T1000 (cell line): ENCODE measurements around the gene PSMD10.

ENCODE experiments used
- DNase-seq: peaks from one replicate; lab custom pipeline; 2025; ENCODE audit warnings: mixed read lengths; lab: John Stamatoyannopoulos, UW

Gene PSMD10

DNA sequence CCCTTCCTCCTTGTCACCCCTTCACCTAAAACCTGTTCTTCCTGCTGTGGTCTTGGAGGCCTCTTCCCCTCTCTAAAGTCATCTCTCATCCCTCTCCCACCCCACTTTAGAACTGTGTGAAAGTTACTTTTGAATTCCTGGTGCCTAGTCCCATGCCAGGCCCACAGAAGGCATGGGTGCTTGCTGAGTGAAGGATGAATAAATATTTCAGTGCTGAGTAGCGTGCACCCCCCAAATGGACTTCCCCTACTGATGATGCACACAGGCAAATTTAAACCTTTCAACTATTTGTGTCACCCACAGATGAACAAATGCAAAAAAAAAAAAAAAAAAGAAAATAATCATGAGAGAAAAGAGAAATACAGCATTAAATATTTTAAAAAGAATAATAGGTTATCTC lies 19.8 kb downstream of the PSMD10 start:
- no peak for DNase-seq

DNA sequence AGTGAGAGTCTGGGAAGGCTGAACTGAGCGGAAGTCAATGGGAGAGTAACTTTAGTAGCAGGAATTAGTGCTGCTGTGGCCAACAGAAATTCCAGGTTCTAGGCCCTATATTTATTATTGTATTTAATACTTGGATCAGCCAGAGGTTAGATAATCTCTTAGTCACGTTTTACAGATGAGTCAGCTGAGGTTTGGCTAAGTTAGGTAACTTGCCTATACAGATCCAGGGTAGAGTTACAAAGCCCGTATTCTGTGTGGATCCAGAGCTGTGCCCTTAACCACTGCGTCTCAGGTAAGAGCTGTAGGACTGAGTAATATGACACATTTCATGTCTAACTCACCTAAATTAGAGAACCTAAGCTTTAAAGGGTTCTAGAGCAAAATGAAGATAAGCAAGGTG lies 20.5 kb downstream of the PSMD10 start:
- DNase-seq = no peak

DNA sequence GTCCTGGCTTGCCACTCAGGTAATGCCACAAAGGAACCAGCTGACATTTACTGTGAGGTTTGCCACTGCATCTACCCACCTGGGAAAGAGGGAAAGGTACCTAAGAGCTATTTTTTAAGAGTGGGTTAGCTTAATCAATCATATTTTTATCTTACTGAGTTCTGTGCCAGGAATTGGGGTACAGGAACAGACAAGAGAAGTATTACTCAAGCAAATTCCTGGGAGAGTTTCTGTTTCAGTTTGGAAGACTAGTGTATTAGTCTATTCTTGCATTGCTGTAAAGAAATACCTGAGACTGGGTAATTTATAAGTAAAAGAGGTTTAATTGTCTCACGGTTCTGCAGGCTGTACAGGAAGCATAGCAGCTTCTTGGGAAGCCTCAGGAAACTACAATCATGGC lies 23.2 kb downstream of the PSMD10 start:
- DNase-seq = no peak

DNA sequence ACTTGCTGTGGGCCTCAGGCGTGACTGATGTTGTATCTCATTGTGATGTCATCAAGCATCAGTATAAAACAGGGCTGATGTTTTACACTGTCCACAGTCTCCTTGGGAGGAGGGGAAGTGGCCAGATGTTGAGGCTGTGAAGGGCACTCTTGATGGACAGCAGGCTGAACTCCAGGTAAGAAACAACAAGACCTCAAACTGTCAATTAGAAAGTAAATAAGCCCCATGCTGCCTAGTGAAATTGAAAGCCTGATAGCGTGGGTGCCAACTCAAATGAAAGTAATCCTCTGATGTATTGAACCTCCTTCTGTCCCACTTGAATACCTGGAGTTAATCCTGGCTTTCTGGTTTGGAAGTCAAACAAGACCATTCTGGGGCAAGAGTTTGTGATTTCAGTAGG lies 26.7 kb downstream of the PSMD10 start:
- DNase-seq = no peak

DNA sequence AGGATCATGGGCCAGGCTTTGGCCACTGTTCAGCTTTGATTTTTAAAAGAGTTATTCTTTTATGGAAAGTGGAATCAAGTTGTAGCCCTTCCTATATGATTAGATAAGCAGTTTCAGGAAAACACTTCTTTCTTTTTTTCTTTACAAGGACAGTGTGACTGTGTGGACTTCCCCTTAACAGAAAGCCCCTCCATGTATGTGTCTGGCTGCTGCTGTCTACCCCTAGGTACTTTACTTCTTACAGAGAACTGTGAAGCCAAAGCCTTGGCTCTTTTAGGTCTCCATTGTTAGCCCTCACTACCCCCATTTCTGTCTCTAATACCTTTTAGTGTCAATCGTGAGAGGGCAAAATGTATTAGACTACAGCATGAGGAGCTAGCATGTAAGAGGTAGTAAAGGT lies 27.3 kb downstream of the PSMD10 start:
- DNase-seq = no peak

DNA sequence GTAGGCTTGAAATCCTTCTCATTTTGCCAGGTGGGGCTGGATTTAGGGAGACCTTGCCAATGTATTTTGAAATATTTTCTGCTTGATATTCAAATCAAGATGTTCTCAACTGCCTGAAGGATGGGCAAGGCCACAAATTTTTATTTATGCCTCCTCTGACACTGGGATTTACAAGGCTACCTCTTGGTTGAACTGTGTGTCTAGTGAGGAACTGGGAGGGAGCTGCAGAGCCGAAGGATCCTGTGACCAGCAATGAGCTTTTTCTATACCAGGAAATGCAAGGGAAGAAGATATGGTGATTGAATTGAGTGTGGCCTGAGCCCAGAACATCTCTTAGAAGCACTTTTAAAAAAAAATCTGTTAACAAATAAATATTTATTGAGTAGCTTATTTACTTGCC lies 31.5 kb downstream of the PSMD10 start:
- no peak for DNase-seq

DNA sequence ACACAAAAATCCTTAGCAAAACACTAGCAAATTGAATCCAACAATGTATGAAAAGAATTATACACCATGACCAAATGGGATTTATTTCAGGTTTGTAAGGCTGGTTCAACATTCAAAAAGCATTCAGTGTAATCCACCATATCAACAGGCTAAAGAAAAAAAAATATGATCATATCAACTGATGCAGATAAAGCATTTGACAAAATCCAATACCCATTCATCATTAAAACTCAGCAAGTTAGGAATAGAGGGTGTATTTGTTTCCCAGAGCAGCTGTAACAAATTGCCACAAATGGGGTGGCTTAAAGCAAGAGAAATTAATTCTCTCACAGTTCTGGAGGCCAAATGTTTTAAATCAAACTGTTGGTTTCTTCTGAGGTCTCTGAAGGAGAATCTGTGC lies 35.8 kb downstream of the PSMD10 start:
- no peak for DNase-seq

DNA sequence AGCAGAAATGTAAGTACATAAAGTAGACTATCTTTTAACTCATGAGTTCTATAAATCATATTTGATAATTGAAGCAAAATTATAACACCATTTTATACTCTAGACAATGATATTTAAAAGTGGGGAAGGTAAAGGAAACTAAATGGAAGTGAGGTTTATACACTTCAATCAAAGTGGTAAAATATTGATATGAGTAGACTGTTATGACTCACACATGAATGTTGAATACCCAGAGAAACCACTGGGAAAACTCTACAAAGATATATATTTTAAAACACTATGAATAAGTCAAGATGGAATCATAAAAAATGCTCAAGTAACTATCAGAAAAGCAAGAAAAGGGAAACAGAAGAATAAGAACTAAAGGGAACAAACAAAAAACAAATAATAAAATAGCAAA lies 38.1 kb downstream of the PSMD10 start:
- no peak for DNase-seq

DNA sequence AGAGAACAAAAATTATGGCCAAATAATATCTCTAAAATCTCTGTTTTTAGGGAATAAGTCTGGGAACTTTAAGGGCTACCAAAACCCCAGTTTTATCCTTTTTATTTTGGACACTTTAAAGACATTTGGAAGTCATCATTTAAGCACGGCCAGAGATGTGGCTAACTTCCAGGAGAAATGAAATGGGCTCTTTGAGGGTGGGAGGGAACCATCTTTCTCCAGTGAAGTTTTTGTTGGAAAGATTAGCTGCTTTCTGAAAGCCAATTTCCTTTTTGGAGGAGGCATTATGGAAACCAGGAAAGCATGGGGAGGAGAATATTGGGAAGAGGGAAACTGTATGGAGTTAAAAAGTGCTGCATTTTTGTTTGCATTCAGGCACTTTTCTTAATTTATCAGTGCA lies 41.7 kb downstream of the PSMD10 start:
- DNase-seq = no peak

DNA sequence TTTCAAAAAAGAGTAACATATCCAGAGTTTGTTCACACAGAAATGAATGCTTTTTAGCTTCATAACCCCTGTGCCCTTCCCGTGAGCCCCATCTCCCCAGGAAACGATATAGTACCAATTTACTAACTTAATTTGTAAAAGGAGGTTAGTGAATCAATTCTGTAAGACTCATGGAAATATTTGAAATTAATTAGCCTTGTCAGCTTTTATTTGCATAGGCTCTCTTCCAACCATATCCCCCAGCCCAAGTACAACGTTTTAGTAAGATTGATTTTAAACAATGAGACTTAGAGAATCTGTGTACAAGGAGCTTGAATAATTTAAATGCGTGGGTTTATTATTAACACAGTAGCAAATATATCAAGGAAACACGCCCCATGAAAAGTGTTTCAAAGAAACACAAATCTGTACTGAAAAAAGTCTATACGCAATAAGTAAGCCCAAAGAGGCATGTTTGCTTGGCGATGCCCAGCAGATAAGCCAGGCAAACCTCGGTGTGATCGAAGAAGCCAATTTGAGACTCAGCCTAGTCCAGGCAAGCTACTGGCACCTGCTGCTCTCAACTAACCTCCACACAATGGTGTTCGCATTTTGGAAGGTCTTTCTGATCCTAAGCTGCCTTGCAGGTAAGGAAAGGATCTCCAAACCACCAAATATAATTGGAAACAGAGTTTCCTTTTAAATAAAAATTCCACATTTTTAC lies 46.6 kb downstream of the PSMD10 start, which contains the start of gene VSIG1:
TSS of gene VSIG1 (plus strand) at position 512 of the 703 bp plus-strand sequence. CDS start at position 578, 66 bp downstream.
- DNase-seq = no peak

DNA sequence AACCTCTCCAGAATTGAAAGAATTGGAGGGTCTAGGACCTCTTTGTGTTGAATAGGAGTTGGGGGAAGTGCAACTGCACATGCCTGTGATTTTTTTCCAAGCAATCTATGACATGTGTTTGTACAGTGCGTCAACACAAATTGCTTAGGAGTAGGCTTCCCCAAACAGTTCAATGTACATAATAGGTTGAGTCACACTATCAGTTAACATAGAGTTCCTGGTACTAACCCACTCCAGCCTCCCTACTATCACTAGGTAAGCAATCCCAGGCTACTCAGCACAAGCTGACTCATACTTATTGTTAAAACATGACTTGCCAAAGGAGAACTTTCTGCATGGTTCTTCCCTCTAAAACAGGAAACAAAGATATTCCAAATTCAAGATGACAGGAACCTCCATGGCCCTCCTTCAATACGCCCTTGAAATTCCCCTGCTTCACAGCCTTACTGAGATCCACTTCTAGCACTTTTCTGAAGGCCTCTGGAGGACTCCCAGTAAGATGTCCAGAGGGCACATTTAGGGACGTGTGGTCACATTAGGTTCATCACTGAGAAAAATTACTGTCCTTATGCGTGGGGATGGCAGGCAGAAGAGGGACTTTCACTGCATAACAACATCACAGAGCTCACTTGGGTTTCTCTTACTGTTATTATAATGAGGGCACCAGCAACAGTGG lies 54.9 kb downstream of the PSMD10 start:
- DNase-seq = no peak

DNA sequence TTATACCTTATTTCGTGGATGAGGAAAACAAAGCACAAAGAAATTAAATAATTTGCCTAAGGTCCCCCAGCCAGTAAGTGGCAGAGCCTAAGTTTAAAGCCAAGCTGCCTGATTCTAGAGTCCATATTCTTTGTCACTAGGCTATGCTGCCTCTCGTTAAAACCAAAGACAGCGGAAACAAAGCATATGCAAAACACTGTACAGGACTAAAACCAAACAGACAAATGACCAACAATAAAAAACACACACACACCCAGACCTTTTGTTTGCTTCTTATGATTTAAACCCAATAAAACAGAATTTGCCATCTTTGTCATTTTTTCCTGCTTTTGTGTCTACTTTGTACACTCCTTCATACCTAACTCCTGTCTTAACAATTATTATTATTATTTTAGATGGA lies 56.6 kb downstream of the PSMD10 start:
- no peak for DNase-seq
